K562 (cell line): ENCODE results near the gene KRT34. TPM values are rescaled to one million over a fixed set of nuclear protein-coding genes. Genes with fewer than 3 reads are reported as not detected.
A peak's percentile ranks its signal among the peaks of the same experiment; 100 is the strongest.

Experiments used
- ATAC-seq: fragments of 200-7000 bp; cut with Tn5 transposase; 3 replicates; pipeline ENCODE4 v1.9.1; 2020; ENCODE audit warnings: moderate library complexity
- BruUV-seq: library from RNA; stranded (reverse); fragments of 400-500 nt; replicated peaks from 2 replicates; lab custom pipeline; 2021; lab: Mats Ljungman, UMichigan
- CTCF ChIA-PET: fragments of 300-600 bp; formaldehyde crosslinking; extraction: SDS; loops from one replicate; lab custom pipeline; 2021; ENCODE audit warnings: low intra/inter-chr PET ratio; lab: Yijun Ruan, JAX
- POLR2A ChIA-PET: fragments of 300-600, 350-650 bp; sonication (Branson Sonifier 250); formaldehyde crosslinking; extraction: SDS; loops from one replicate; lab custom pipeline; 2021; ENCODE audit warnings: antibody characterized with exemption, inconsistent platforms; lab: Yijun Ruan, JAX
- DNase-seq, 4 experiments: peaks; one replicate each; pipeline versions ENCODE4 v3.0.0 to v3.0.0-alpha.2; 2011 to 2018; ENCODE audit warnings: low spot score in 3 of 4, mixed read lengths in 3 of 4; ENCODE audit errors: extremely low read depth in 1 of 4
- FAIRE-seq: peaks from 2 replicates; lab custom pipeline; 2011; peaks lifted over from hg19 to GRCh38; lab: Jason Lieb, UNC
- H2AFZ ChIP-seq: 2 replicates; pipeline ENCODE4 v1.6.0; 2011; ENCODE audit warnings: low read depth, low read length, control low read depth, inconsistent platforms
- H3K27ac ChIP-seq: fragments of 200-600 bp; 3 replicates; pipeline ENCODE4 v1.8.0; 2011; ENCODE audit warnings: low read depth, mild to moderate bottlenecking, control low read depth, inconsistent platforms, low read length, moderate library complexity, mixed read lengths; ENCODE audit errors: extremely low read depth
- H3K27me3 ChIP-seq, 2 experiments: fragments of 300-600 bp in 1 of 2; 2 replicates in 1 of 2; 3 replicates in 1 of 2; pipeline versions ENCODE4 v1.6.0 to v1.8.0; 2011; ENCODE audit warnings: inconsistent platforms in 2 of 2, low read length in 2 of 2, mild to moderate bottlenecking in 1 of 2, mixed read lengths in 1 of 2, moderate library complexity in 1 of 2; ENCODE audit not compliant: control insufficient read depth in 2 of 2, insufficient read depth in 2 of 2
- H3K36me3 ChIP-seq: fragments of 300-600 bp; 3 replicates; pipeline ENCODE4 v1.8.0; 2011; ENCODE audit warnings: mild to moderate bottlenecking, low read length, inconsistent platforms; ENCODE audit not compliant: control insufficient read depth, insufficient read depth
- H3K4me1 ChIP-seq, 2 experiments: fragments of 200-600 bp in 1 of 2; replicated peaks in 1 of 2; 2 replicates in 1 of 2; 3 replicates in 1 of 2; pipeline versions ENCODE4 v1.5.1 to v1.8.0; 2011; ENCODE audit warnings: inconsistent platforms in 2 of 2, low read length in 2 of 2, mild to moderate bottlenecking in 1 of 2, mixed read lengths in 1 of 2, moderate library complexity in 1 of 2; ENCODE audit not compliant: control insufficient read depth in 2 of 2, insufficient read depth in 2 of 2
- H3K4me2 ChIP-seq: 2 replicates; pipeline ENCODE4 v1.6.1; 2011; ENCODE audit warnings: low read length, control low read depth, inconsistent platforms, mixed read lengths; ENCODE audit not compliant: insufficient read depth
- H3K4me3 ChIP-seq: fragments of 200-600 bp; sonication (generic), shearing (Covaris generic); 2 replicates; pipeline ENCODE4 v1.5.1; 2016; ENCODE audit warnings: control low read depth, inconsistent platforms
- H3K79me2 ChIP-seq: fragments of 200-600 bp; 3 replicates; pipeline ENCODE4 v1.8.0; 2011; ENCODE audit warnings: low read length, inconsistent platforms; ENCODE audit not compliant: control insufficient read depth, insufficient read depth
- H3K9ac ChIP-seq, 2 experiments: 2 replicates each; pipeline versions ENCODE4 v1.6.0 to v1.6.1; 2011; ENCODE audit warnings: low read depth in 2 of 2, low read length in 2 of 2, control low read depth in 1 of 2, inconsistent platforms in 1 of 2, mild to moderate bottlenecking in 1 of 2, mixed read lengths in 1 of 2; ENCODE audit not compliant: insufficient read depth in 1 of 2
- H3K9me1 ChIP-seq: one replicate; pipeline ENCODE4 v1.6.0; 2011; ENCODE audit warnings: inconsistent platforms, mild to moderate bottlenecking, low read length, moderate library complexity; ENCODE audit not compliant: control insufficient read depth, insufficient read depth
- H3K9me3 ChIP-seq: replicated peaks from 2 replicates; pipeline ENCODE4 v1.5.1; 2011; ENCODE audit warnings: low read depth, low read length, inconsistent platforms; ENCODE audit not compliant: control insufficient read depth, insufficient read depth
- H4K20me1 ChIP-seq: replicated peaks from 2 replicates; pipeline ENCODE4 v1.6.1; 2011; ENCODE audit warnings: low read length, inconsistent platforms, mixed read lengths; ENCODE audit not compliant: control insufficient read depth, insufficient read depth
- CBFA2T2 ChIP-seq: fragments of 450-650 bp; conservative IDR thresholded peaks from 2 replicates; pipeline ENCODE4 v1.6.1; 2017; ENCODE audit warnings: mild to moderate bottlenecking
- CEBPB ChIP-seq: fragments of 450-650 bp; IDR thresholded peaks from 2 replicates; pipeline ENCODE4 v1.6.1; 2016; ENCODE audit warnings: missing genetic modification characterization, missing compliant biosample characterization
- CEBPG ChIP-seq, 3 experiments: fragments of 200-800 bp in 1 of 3; sonication (Bioruptor generic) in 1 of 3; sonication (generic) in 1 of 3; formaldehyde crosslinking in 1 of 3; IDR thresholded peaks in 2 of 3; conservative IDR thresholded peaks in 1 of 3; 2 replicates each; pipeline versions ENCODE4 v1.6.1 to v1.8.0; 2016 to 2022; ENCODE audit warnings: missing compliant biosample characterization in 2 of 3, missing genetic modification characterization in 2 of 3, mild to moderate bottlenecking in 1 of 3, missing genetic modification reagents in 1 of 3
- CHCHD3 ChIP-seq: fragments of 250-450 bp; sonication (Bioruptor Pico); IDR thresholded peaks from 2 replicates; pipeline ENCODE4 v2.1.2; 2022; ENCODE audit warnings: mild to moderate bottlenecking
- MEIS2 ChIP-seq: fragments of 450-650 bp; IDR thresholded peaks from 2 replicates; pipeline ENCODE4 v1.6.1; 2014; ENCODE audit warnings: mild to moderate bottlenecking; ENCODE audit not compliant: partially characterized antibody
- WGBS: fragments of 100-300 bp; shearing (Covaris generic); methylation state at CpG from one replicate; pipeline ENCODE4 v1.1.6; 2016; ENCODE audit warnings: low coverage, mixed read lengths; ENCODE audit not compliant: insufficient coverage; ENCODE audit errors: missing lambda C conversion rate; 5-methylcytosine and 5-hydroxymethylcytosine counted together
- in situ Hi-C: fragments of 300-500 bp; cut with MboI; formaldehyde crosslinking; loops from 4 replicates; pipeline ENCODE4 v1.15.0; 2018; ENCODE audit warnings: inconsistent platforms, mixed read lengths
- intact Hi-C: fragments of 100-400 bp; cut with micrococcal nuclease; formaldehyde crosslinking; loops from 2 replicates; pipeline ENCODE4 v1.14.2; 2022
- polyA plus RNA-seq, 8 experiments: library from polyadenylated mRNA; depleted of rRNA in 4 of 8; stranded (reverse) in 5 of 8; unstranded in 3 of 8; fragments of >200 nt; fragmentation: Nextera tagmentation in 2 of 8; fragmentation: Illumina TruSeq in 1 of 8; extraction: Ambion mirVana in 2 of 8; extraction: Trizol in 1 of 8; gene quantifications; 2 replicates each; pipeline versions ENCODE4 v1.2.1 to v1.2.3, GENCODE V29; 2011 to 2014; ENCODE audit warnings: inconsistent platforms in 1 of 8, missing spikeins in 1 of 8
- total RNA-seq, 7 experiments: library from RNA; depleted of rRNA in 6 of 7; stranded (reverse); fragments of >200 nt in 6 of 7; fragmentation: Illumina TruSeq in 2 of 7; extraction: Trizol in 2 of 7; gene quantifications; 2 replicates each; pipeline versions ENCODE4 v1.2.1 to v1.2.3, GENCODE V29; 2011 to 2021; ENCODE audit warnings: low replicate concordance in 1 of 7
- TF ChIP-seq, protein P1 (sequence below), 2 experiments: fragments of 200-800 bp in 1 of 2; sonication (Bioruptor generic) in 1 of 2; sonication (generic) in 1 of 2; formaldehyde crosslinking in 1 of 2; IDR thresholded peaks in 1 of 2; conservative IDR thresholded peaks in 1 of 2; 2 replicates each; pipeline versions ENCODE4 v1.5.0 to v1.6.1; 2016 to 2020; ENCODE audit warnings: missing compliant biosample characterization in 1 of 2, missing genetic modification characterization in 1 of 2, missing genetic modification reagents in 1 of 2

The KRT34 gene
- total and polyA plus RNA-seq, 9 of the 15 experiments (the other 6 are each of a cell fraction or from before 2014, with no cell fraction given) = not detected

DNA sequence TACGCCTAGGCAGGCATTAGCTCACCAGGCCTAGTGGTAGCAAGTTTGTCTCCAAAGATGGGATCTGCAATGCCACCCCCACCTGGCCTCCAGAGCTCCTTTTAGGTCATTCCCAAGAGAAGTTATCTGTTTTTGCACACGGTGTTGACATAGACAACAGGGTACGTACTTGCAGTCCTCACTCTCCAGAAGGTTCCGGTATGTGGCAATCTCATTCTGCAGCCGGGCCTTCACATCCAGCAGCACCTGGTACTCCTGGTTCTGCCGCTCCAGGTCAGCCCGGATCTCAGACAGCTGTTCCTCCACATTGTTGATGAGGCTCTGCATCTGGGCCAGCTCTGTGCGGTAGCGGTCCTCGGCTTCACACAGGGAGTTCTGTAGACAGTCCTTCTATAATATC is 25.1 kb upstream of the KRT34 start:
- no peaks in the 10 kb centered on the region for H3K79me2 ChIP-seq
- 3% methylated on average over 10 of the region's 10 CpGs for WGBS
- H4K20me1 ChIP-seq = no peaks in the 10 kb centered on the region; the same call in 1 of the 2 replicates
- ChIA-PET POLR2A (interaction anchor here (1.8 kb wide), 1 partner anchor 10 kb away, joined by 8 read pairs; no protein-coding TSS in a partner anchor), CTCF (no interaction called here)
- no peak for DNase-seq
- no peak overlapping the region for H3K27ac ChIP-seq
- no peak for ATAC-seq
- H3K9me3 ChIP-seq = no peaks in the 10 kb centered on the region
- H3K4me1 ChIP-seq = no peaks in the 10 kb centered on the region
- H3K4me2 ChIP-seq = no peak overlapping the region
- TF ChIP-seq CEBPB (peak; percentile 39; the same call in 1 of the 2 replicates), MEIS2 (no peak), CBFA2T2 (peak; percentile 35), CHCHD3 (no peak), CEBPG (CRISPR knock-in tag; IDR thresholded peaks at IDR 0.05) (no peak), CEBPG (tag; conservative IDR thresholded peaks at IDR 0.05 in 1 of 2, IDR thresholded peaks at IDR 0.05 in 1 of 2) (0 out of 4 replicates have a peak, but pooled peaks of 1 of the 2 experiments have one; percentile 20)
- TF ChIP-seq, protein P1, sequence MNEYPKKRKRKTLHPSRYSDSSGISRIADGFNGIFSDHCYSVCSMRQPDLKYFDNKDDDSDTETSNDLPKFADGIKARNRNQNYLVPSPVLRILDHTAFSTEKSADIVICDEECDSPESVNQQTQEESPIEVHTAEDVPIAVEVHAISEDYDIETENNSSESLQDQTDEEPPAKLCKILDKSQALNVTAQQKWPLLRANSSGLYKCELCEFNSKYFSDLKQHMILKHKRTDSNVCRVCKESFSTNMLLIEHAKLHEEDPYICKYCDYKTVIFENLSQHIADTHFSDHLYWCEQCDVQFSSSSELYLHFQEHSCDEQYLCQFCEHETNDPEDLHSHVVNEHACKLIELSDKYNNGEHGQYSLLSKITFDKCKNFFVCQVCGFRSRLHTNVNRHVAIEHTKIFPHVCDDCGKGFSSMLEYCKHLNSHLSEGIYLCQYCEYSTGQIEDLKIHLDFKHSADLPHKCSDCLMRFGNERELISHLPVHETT (CRISPR knock-in tag; conservative IDR thresholded peaks at IDR 0.05 in 1 of 2, IDR thresholded peaks at IDR 0.05 in 1 of 2) = no peak
- no peaks in the 10 kb centered on the region for H3K36me3 ChIP-seq
- no peaks in the 10 kb centered on the region for H3K9me1 ChIP-seq
- intact Hi-C loops = no loop called here
- peaks cover 11 to 51% of the 10 kb centered on the region in 2 experiments; a peak in 3 of 5 replicates for H3K27me3 ChIP-seq
- BruUV-seq = no TSS peak
- no peak overlapping the region for H3K4me3 ChIP-seq
- in situ Hi-C loops = no loop called here
- no peak for FAIRE-seq
- H3K9ac ChIP-seq = no peak overlapping the region
- no peak overlapping the region for H2AFZ ChIP-seq
